Omental fat pad (tissue), 4 donors: ENCODE data around the gene RAB11B. TPM values are rescaled to one million over a fixed set of nuclear protein-coding genes. Genes with fewer than 3 reads are reported as not detected.
"Not testable (repeated sequence)": the region's sequence is repeated elsewhere in the genome, so short reads cannot be mapped to it uniquely, and the experiment has no call there.

Source experiments
- ATAC-seq: fragments of 150-250 bp; one replicate; pipeline ENCODE4 v1.9.1; 2016; ENCODE audit warnings: mild to moderate bottlenecking, moderate library complexity; ENCODE audit not compliant: low FRiP score
- DNase-seq: peaks from one replicate; pipeline ENCODE4 v3.0.0-alpha.2; 2019; ENCODE audit warnings: low spot score
- total RNA-seq, 4 donors: library from RNA; depleted of rRNA; stranded (reverse); fragments of >200 nt; gene quantifications; one replicate each; pipeline ENCODE4 v1.1.0, GENCODE V29; 2016
- TF ChIP-seq, protein P1 (sequence below), 3 donors: fragments of 450-650 bp; IDR thresholded peaks; one replicate each; pipeline ENCODE4 v1.5.1; 2016 to 2017; ENCODE audit warnings: antibody characterized with exemption in 3 of 3, mild to moderate bottlenecking in 3 of 3, moderate library complexity in 2 of 3

RAB11B gene
- total RNA-seq, 4 donors from 2014 or later = 31.6 to 55.6 (median 41.2) TPM

GRCh38 chr19:8403098-8403819 lies 13.1 kb downstream of the RAB11B start:
- TF ChIP-seq, protein P1, sequence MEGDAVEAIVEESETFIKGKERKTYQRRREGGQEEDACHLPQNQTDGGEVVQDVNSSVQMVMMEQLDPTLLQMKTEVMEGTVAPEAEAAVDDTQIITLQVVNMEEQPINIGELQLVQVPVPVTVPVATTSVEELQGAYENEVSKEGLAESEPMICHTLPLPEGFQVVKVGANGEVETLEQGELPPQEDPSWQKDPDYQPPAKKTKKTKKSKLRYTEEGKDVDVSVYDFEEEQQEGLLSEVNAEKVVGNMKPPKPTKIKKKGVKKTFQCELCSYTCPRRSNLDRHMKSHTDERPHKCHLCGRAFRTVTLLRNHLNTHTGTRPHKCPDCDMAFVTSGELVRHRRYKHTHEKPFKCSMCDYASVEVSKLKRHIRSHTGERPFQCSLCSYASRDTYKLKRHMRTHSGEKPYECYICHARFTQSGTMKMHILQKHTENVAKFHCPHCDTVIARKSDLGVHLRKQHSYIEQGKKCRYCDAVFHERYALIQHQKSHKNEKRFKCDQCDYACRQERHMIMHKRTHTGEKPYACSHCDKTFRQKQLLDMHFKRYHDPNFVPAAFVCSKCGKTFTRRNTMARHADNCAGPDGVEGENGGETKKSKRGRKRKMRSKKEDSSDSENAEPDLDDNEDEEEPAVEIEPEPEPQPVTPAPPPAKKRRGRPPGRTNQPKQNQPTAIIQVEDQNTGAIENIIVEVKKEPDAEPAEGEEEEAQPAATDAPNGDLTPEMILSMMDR (IDR thresholded peaks at IDR 0.05) = no peak
- DNase-seq = no peak
- no peak for ATAC-seq

GRCh38 chr19:8403820-8404109 lies 13.6 kb downstream of the RAB11B start:
- DNase-seq (no peak), ATAC-seq (no peak)
- TF ChIP-seq, protein P1 (IDR thresholded peaks at IDR 0.05) = no peak

GRCh38 chr19:8404391-8405151 lies 14.4 kb downstream of the RAB11B start:
- ATAC-seq = no peak
- TF ChIP-seq, protein P1 (IDR thresholded peaks at IDR 0.05) = no peak
- DNase-seq = no peak

- DNase-seq, ATAC-seq: not testable (repeated sequence)
Measured at GRCh38 chr19:8410718-8411117, 20.6 kb downstream of the RAB11B start.

DNA sequence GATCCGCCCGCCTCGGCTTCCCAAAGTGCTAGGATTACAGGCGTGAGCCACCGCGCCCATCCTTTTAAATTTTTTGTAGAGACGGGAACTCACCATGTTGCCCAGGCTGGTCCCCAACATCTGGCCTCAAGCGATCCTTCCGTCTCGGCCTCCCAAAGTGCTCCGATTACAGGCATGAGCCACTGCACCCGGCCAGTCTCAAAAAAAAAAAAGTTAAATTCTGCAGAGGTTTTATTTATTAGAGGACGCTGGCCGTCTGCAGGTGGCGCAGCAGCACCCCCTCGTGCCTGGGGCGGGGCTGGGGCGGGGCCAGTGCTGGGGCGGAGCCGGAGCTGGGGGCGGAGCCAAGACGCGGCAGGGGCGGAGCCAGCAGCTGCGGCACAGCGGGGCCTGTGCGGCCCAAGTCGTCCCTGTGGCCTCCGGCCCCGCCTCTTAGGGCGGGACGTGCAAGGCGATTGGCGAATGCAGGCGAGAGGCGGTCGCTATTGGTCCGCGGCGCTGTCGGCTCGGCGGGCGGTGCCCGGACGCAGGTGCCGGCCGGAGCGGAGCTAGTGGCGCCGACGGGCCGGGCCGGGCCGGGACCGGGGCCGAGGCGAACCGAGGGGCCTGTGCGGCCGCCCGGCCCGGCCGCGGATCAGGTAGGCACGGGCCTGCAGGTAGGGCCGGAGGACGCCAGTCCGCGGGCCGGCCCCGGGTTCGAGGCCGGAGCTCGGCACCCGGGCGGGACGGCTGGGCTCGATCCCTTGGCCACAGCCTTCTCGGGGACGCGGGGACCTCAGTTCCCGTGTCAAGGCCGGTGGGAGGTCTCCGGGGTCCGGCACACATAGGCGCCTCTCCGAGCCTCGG lies 22.8 kb downstream of the RAB11B start, which contains the start of gene MARCHF2:
Gene MARCHF2 (plus strand): TSS at position 523 of the 846 bp plus-strand sequence. CDS start 8,536 bp downstream, outside the sequence.
- peak; percentile 83 for DNase-seq
- TF ChIP-seq, protein P1 (IDR thresholded peaks at IDR 0.05) = no peak
- ATAC-seq = peak; percentile 100

GRCh38 chr19:8413629-8413995 lies 23.5 kb downstream of the RAB11B start:
- no peak for ATAC-seq
- TF ChIP-seq, protein P1 (IDR thresholded peaks at IDR 0.05) = no peak
- no peak for DNase-seq

GRCh38 chr19:8416796-8417195 lies 26.6 kb downstream of the RAB11B start:
- TF ChIP-seq, protein P1 (IDR thresholded peaks at IDR 0.05) = no peak
- DNase-seq = no peak
- no peak for ATAC-seq
